Lung (tissue), 12 donors: Measurements from ENCODE around the gene TMCO2. TPM values are rescaled to one million over a fixed set of nuclear protein-coding genes. Genes with fewer than 3 reads are reported as not detected.

ENCODE experiments used
- ATAC-seq: fragments of 200-7000 bp; cut with Tn5 transposase; one replicate; pipeline ENCODE4 v1.9.1; 2020; ENCODE audit warnings: moderate number of reproducible peaks; ENCODE audit not compliant: insufficient read depth, low FRiP score
- DNase-seq, 3 donors: peaks; one replicate each; pipeline ENCODE4 v3.0.0-alpha.2; 2013 to 2017
- H3K27ac ChIP-seq, 2 donors: one replicate each; pipeline ENCODE4 v1.5.1; 2013; ENCODE audit warnings: mild to moderate bottlenecking in 2 of 2, moderate library complexity in 2 of 2, control low read depth in 1 of 2, inconsistent platforms in 1 of 2, low read depth in 1 of 2, low read length in 1 of 2
- H3K27me3 ChIP-seq, 3 donors: one replicate each; pipeline ENCODE4 v1.5.1; 2013; ENCODE audit warnings: low read length in 2 of 3; ENCODE audit not compliant: control insufficient read depth in 3 of 3, insufficient read depth in 3 of 3
- H3K36me3 ChIP-seq, 4 donors: one replicate each; pipeline ENCODE4 v1.5.1; 2013; ENCODE audit warnings: low read length in 4 of 4, mild to moderate bottlenecking in 1 of 4, moderate library complexity in 1 of 4; ENCODE audit not compliant: control insufficient read depth in 4 of 4, insufficient read depth in 4 of 4
- H3K4me1 ChIP-seq, 5 donors: one replicate each; pipeline ENCODE4 v1.5.1; 2013; ENCODE audit warnings: low read length in 5 of 5, mild to moderate bottlenecking in 2 of 5, moderate library complexity in 1 of 5; ENCODE audit not compliant: control insufficient read depth in 5 of 5, insufficient read depth in 5 of 5
- H3K4me3 ChIP-seq: one replicate; pipeline ENCODE4 v1.5.1; 2013; ENCODE audit warnings: mild to moderate bottlenecking, control low read depth, moderate library complexity
- H3K9ac ChIP-seq, 2 donors: one replicate each; pipeline ENCODE4 v1.5.1; 2013; ENCODE audit warnings: low read length in 2 of 2, control low read depth in 1 of 2; ENCODE audit not compliant: insufficient read depth in 1 of 2
- H3K9me3 ChIP-seq, 4 donors: one replicate each; pipeline ENCODE4 v1.5.1; 2013; ENCODE audit warnings: low read length in 3 of 4, mild to moderate bottlenecking in 1 of 4, moderate library complexity in 1 of 4; ENCODE audit not compliant: control insufficient read depth in 4 of 4, insufficient read depth in 3 of 4
- CTCF ChIP-seq: IDR thresholded peaks from 2 replicates; pipeline ENCODE4 v1.5.1; 2012; ENCODE audit warnings: mild to moderate bottlenecking; ENCODE audit errors: control extremely low read depth, extremely low read depth
- WGBS, 2 donors: extraction: QIAGEN DNeasy Blood & Tissue Kit; methylation state at CpG; one replicate each; pipeline ENCODE4 v1.1.7; 2013; 5-methylcytosine and 5-hydroxymethylcytosine counted together
- polyA plus RNA-seq, 2 donors: library from polyadenylated mRNA; stranded (reverse); fragments of 200-250 nt; gene quantifications; one replicate each; pipeline ENCODE4 v1.2.1, GENCODE V29; 2013
- total RNA-seq, 2 donors: library from RNA; depleted of rRNA in 1 of 2; stranded (reverse); fragments of >200 nt in 1 of 2; gene quantifications; one replicate each; pipeline ENCODE4 v1.2.1, GENCODE V29; 2014 to 2021
- donor health status: control.
- donor health status: control.
- donor health status: Bipolar disorder and iron deficiency.
- donor health status: healthy.
- donor health status: DM: yes; HTN: yes; CAD: no.

TMCO2 gene
- total and polyA plus RNA-seq, 4 donors, result not detected

DNA sequence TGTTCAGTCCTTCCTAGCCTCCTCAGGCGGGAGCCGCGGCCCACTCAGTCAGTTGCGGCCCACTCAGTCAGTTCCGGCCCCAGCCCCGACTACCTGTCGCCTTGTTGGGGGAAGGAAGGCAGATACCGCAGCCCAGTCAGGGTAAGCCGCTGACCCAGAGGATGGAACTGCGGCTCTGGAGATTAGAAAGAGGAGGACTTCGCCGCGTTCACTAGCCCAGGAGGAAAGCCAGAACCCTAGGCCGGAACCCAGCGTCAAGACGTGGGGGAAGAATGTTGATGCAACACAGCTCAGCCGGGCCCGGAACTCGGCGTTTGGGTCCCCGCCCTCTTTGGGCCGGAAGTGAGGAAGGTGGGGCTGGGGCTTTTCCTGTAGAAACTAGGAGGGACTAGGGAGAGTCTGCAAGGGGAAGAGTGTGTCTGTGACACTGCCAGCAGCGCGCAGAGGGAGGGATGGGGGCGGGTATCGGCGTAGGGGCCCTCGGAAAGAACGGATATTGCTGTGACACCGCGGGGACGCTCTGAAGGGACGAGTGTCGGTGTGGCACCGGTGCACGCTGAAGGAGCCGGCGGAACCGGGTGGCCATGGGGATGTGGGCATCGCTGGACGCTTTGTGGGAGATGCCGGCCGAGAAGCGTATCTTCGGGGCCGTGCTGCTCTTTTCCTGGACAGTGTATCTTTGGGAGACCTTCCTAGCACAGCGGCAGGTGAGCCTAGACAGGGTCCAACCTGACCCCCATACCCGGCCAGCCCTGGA, 10.1 kb downstream of the TMCO2 start, which contains the start of gene ZMPSTE24:
ZMPSTE24 (plus strand) TSS at position 549 of the 757 bp plus-strand sequence; CDS start at position 585, 36 bp downstream.
- H3K36me3 ChIP-seq, result peaks cover 4 to 17% (median 9%) of the 10 kb centered on the region in 4 donors
- H3K9me3 ChIP-seq, result no peaks in the 10 kb centered on the region
- peak within 1 kb of the TSS; percentile 99 for H3K4me3 ChIP-seq
- H3K27ac ChIP-seq, result peak within 1 kb of the TSS; percentile 89 to 95
- peaks cover 0 to 12% (median 10%) of the 10 kb centered on the region in 5 donors for H3K4me1 ChIP-seq
- peak; percentile 98 to 99 (median 98) for DNase-seq
- peak; percentile 99 for ATAC-seq
- TF ChIP-seq CTCF, result no peak
- 0% methylated on average over 48 of the region's 48 CpGs for WGBS, 2 donors
- no peaks in the 10 kb centered on the region for H3K27me3 ChIP-seq
- H3K9ac ChIP-seq, result peak within 1 kb of the TSS; percentile 88 to 99

GRCh38 chr1:40258445-40258769, 10.7 kb downstream of the TMCO2 start:
- H3K4me3 ChIP-seq, result peak overlapping the region; percentile 99
- ATAC-seq, result no peak
- H3K9ac ChIP-seq, result peak overlapping the region; percentile 67 to 85
- DNase-seq, result no peak
- H3K9me3 ChIP-seq, result no peaks in the 10 kb centered on the region
- 0% methylated on average over 10 of the region's 10 CpGs for WGBS, 2 donors
- peak overlapping the region; percentile 86 to 87 for H3K27ac ChIP-seq
- no peak for TF ChIP-seq CTCF
- H3K36me3 ChIP-seq, result peaks cover 4 to 17% (median 9%) of the 10 kb centered on the region in 4 donors
- H3K27me3 ChIP-seq, result no peaks in the 10 kb centered on the region
- peaks cover 0 to 13% (median 10%) of the 10 kb centered on the region in 5 donors for H3K4me1 ChIP-seq

GRCh38 chr1:40264354-40264781, 16.6 kb downstream of the TMCO2 start:
- Histone ChIP-seq H3K4me3 (no peak overlapping the region), H3K4me1 (peaks cover 0 to 18% (median 3%) of the 10 kb centered on the region in 5 donors), H3K27ac (no peak overlapping the region), H3K27me3 (no peaks in the 10 kb centered on the region), H3K9ac (no peak overlapping the region), H3K9me3 (no peaks in the 10 kb centered on the region), H3K36me3 (peaks cover 16 to 39% (median 20%) of the 10 kb centered on the region in 4 donors)
- 94 to 95% methylated on average over 3 of the region's 3 CpGs for WGBS, 2 donors
- TF ChIP-seq CTCF, result no peak
- ATAC-seq (no peak), DNase-seq (no peak)

- ATAC-seq (no peak), DNase-seq (no peak)
- no peak for TF ChIP-seq CTCF
- Histone ChIP-seq H3K36me3 (peaks cover 14 to 43% (median 21%) of the 10 kb centered on the region in 4 donors), H3K27me3 (no peaks in the 10 kb centered on the region), H3K27ac (no peak overlapping the region), H3K4me1 (peaks cover 0 to 15% (median 0%) of the 10 kb centered on the region in 5 donors), H3K9me3 (no peaks in the 10 kb centered on the region), H3K9ac (no peak overlapping the region), H3K4me3 (no peak overlapping the region)
These were observed 17.6 kb downstream of the TMCO2 start for GRCh38 chr1:40265298-40265697.
